Measurements from ENCODE around the gene LRRC7.

- TF ChIP-seq, protein P1, sequence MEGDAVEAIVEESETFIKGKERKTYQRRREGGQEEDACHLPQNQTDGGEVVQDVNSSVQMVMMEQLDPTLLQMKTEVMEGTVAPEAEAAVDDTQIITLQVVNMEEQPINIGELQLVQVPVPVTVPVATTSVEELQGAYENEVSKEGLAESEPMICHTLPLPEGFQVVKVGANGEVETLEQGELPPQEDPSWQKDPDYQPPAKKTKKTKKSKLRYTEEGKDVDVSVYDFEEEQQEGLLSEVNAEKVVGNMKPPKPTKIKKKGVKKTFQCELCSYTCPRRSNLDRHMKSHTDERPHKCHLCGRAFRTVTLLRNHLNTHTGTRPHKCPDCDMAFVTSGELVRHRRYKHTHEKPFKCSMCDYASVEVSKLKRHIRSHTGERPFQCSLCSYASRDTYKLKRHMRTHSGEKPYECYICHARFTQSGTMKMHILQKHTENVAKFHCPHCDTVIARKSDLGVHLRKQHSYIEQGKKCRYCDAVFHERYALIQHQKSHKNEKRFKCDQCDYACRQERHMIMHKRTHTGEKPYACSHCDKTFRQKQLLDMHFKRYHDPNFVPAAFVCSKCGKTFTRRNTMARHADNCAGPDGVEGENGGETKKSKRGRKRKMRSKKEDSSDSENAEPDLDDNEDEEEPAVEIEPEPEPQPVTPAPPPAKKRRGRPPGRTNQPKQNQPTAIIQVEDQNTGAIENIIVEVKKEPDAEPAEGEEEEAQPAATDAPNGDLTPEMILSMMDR (IDR thresholded peaks at IDR 0.05): peak in 1 of 4 experiments; percentile 19
- no peak for TF ChIP-seq POLR2A (IDR thresholded peaks at IDR 0.05)
- no peak for TF ChIP-seq POLR2AphosphoS5 (IDR thresholded peaks at IDR 0.05)
Observed at GRCh38 chr1:69700770-69701169, 133.0 kb downstream of the LRRC7 start.

Measured in prostate gland (tissue), 2 donors.